ENCODE results near the gene NBEA. TPM values are rescaled to one million over a fixed set of nuclear protein-coding genes. Genes with fewer than 3 reads are reported as not detected.

Gene NBEA
- total RNA-seq, 4 donors from 2014 or later, result 4.4 to 6.2 (median 5.5) TPM

GRCh38 chr13:35140831-35141230, 198.8 kb downstream of the NBEA start:
- TF ChIP-seq CTCF (IDR thresholded peaks at IDR 0.05; ENCODE audit: low read depth), result no peak

- TF ChIP-seq CTCF (IDR thresholded peaks at IDR 0.05; ENCODE audit: low read depth), result no peak
Measured at GRCh38 chr13:35143123-35143522, 201.1 kb downstream of the NBEA start.

GRCh38 chr13:35144166-35144890, 202.3 kb downstream of the NBEA start:
- no peak for TF ChIP-seq CTCF (IDR thresholded peaks at IDR 0.05; ENCODE audit: low read depth)

GRCh38 chr13:35146686-35147085, 204.6 kb downstream of the NBEA start:
- TF ChIP-seq CTCF (IDR thresholded peaks at IDR 0.05; ENCODE audit: low read depth), result no peak

- no peak for TF ChIP-seq CTCF (IDR thresholded peaks at IDR 0.05; ENCODE audit: low read depth)
Measured at GRCh38 chr13:35157143-35157755, 215.2 kb downstream of the NBEA start.

- no peak for TF ChIP-seq CTCF (IDR thresholded peaks at IDR 0.05; ENCODE audit: low read depth)
Measured at GRCh38 chr13:35159041-35159440, 217.0 kb downstream of the NBEA start.

GRCh38 chr13:35160896-35161295, 218.8 kb downstream of the NBEA start:
- no peak for TF ChIP-seq CTCF (IDR thresholded peaks at IDR 0.05; ENCODE audit: low read depth)
